Gastroesophageal sphincter (tissue), 4 donors: ENCODE data around the gene RPL28. TPM values are rescaled to one million over a fixed set of nuclear protein-coding genes. Genes with fewer than 3 reads are reported as not detected.

Experiments
- ATAC-seq: fragments of 150-250 bp; one replicate; pipeline ENCODE4 v1.9.1; 2016; ENCODE audit warnings: mild to moderate bottlenecking, moderate library complexity
- H3K27ac ChIP-seq, 4 donors: fragments of 200-600 bp; sonication (generic) in 3 of 4; 1 replicate in 3 of 4; 2 replicates in 1 of 4; pipeline ENCODE4 v1.5.1; 2016 to 2019
- H3K27me3 ChIP-seq: fragments of 200-600 bp; sonication (generic); one replicate; pipeline ENCODE4 v1.5.1; 2019
- H3K36me3 ChIP-seq, 2 donors: fragments of 200-600 bp; sonication (generic); one replicate each; pipeline ENCODE4 v1.5.1; 2019; ENCODE audit warnings: control low read depth in 1 of 2
- H3K4me1 ChIP-seq, 3 donors: fragments of 200-600 bp; sonication (generic); 1 replicate in 2 of 3; 2 replicates in 1 of 3; pipeline ENCODE4 v1.5.1; 2016 to 2019; ENCODE audit warnings: control low read depth in 2 of 3
- H3K4me3 ChIP-seq, 2 donors: fragments of 200-600 bp; sonication (generic); one replicate each; pipeline ENCODE4 v1.5.1; 2019; ENCODE audit warnings: mild to moderate bottlenecking in 1 of 2, moderate library complexity in 1 of 2
- H3K9me3 ChIP-seq, 3 donors: fragments of 200-600 bp; sonication (generic); one replicate each; pipeline ENCODE4 v1.5.1; 2017 to 2019; ENCODE audit warnings: control low read depth in 2 of 3
- CTCF ChIP-seq, 4 experiments: fragments of 200-600 bp in 2 of 4; fragments of 450-650 bp in 2 of 4; sonication (generic) in 1 of 4; IDR thresholded peaks; one replicate each; pipeline ENCODE4 v1.5.1; 2017 to 2019; ENCODE audit warnings: antibody characterized with exemption in 4 of 4, mild to moderate bottlenecking in 2 of 4, moderate library complexity in 2 of 4
- EP300 ChIP-seq: sonication (generic); formaldehyde crosslinking; IDR thresholded peaks from one replicate; pipeline ENCODE4 v1.6.1; 2017; ENCODE audit warnings: antibody characterized with exemption, mild to moderate bottlenecking
- POLR2A ChIP-seq, 2 donors: fragments of 450-650 bp; IDR thresholded peaks; one replicate each; pipeline ENCODE4 v1.6.1; 2017; ENCODE audit warnings: antibody characterized with exemption in 2 of 2, mild to moderate bottlenecking in 2 of 2, moderate library complexity in 1 of 2
- POLR2AphosphoS5 ChIP-seq: sonication (generic); formaldehyde crosslinking; IDR thresholded peaks from one replicate; pipeline ENCODE4 v1.6.1; 2017; ENCODE audit warnings: antibody characterized with exemption
- WGBS, 2 donors: methylation state at CpG; one replicate each; pipeline ENCODE4 v1.1.5; 2018; ENCODE audit warnings: low coverage in 1 of 2; 5-methylcytosine and 5-hydroxymethylcytosine counted together
- total RNA-seq, 4 donors: library from RNA; depleted of rRNA; stranded (reverse); fragments of >200 nt; gene quantifications; one replicate each; pipeline ENCODE4 v1.1.0, GENCODE V29; 2016

Gene RPL28
- total RNA-seq, 4 donors from 2014 or later = 174 to 282 (median 271) TPM

DNA sequence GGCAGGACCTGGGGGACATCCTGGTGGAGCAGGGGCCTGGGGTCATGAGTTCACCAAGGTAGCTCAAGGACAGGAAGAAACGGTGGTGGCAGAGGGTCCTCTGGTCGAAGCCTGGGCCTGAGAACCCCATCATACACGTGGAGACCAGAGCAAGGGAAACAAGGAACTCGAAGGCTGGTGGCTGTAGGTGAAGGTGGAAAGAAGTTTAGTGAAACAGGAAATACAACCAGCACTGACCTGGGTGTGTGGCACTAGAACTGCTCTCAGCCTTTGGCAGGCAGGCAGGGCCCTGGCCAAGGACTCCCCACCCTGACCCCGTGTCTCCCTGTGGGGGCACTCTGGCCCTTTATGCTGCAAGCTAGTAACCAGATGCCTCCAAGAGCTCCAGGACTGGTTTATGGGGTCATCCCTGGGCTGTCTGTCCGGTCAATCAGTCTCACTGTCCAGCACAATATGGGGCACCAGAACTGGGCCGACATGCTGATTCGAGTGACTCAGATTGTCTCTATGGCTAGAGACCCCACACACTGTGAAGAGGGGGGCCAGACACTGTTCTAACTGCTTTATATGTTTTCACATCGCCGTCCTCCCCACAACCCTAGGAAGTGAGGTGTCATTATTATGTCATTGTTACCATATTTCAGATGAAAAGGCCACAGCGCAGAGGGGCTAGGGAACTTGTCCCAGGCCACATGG, 35.0 kb upstream of the RPL28 start:
- Histone ChIP-seq H3K36me3 (peaks cover 0 to 22% of the 10 kb centered on the region in 2 donors), H3K9me3 (no peaks in the 10 kb centered on the region), H3K4me1 (peaks cover 0 to 44% (median 17%) of the 10 kb centered on the region in 3 donors), H3K27ac (no peak overlapping the region), H3K27me3 (peaks cover 67% of the 10 kb centered on the region), H3K4me3 (no peak overlapping the region)
- ATAC-seq = no peak
- no peak for TF ChIP-seq POLR2AphosphoS5
- no peak for TF ChIP-seq CTCF (IDR thresholded peaks at IDR 0.05)
- no peak for TF ChIP-seq POLR2A (IDR thresholded peaks at IDR 0.05)
- TF ChIP-seq EP300 = no peak
- 64 to 85% methylated on average over 7 to 9 of the region's 11 CpGs for WGBS, 2 donors

GRCh38 chr19:55352040-55352439, 33.7 kb upstream of the RPL28 start:
- no peaks in the 10 kb centered on the region for H3K9me3 ChIP-seq
- TF ChIP-seq CTCF (IDR thresholded peaks at IDR 0.05) (no peak), POLR2A (IDR thresholded peaks at IDR 0.05) (no peak), POLR2AphosphoS5 (no peak), EP300 (no peak)
- peaks cover 0 to 12% of the 10 kb centered on the region in 2 donors for H3K36me3 ChIP-seq
- ATAC-seq = no peak
- H3K4me1 ChIP-seq = peaks cover 0 to 36% (median 17%) of the 10 kb centered on the region in 3 donors
- no CpG with 5 or more reads among the region's 6 CpGs for WGBS, 2 donors
- peaks cover 79% of the 10 kb centered on the region for H3K27me3 ChIP-seq
- no peak overlapping the region for H3K4me3 ChIP-seq
- no peak overlapping the region for H3K27ac ChIP-seq

DNA sequence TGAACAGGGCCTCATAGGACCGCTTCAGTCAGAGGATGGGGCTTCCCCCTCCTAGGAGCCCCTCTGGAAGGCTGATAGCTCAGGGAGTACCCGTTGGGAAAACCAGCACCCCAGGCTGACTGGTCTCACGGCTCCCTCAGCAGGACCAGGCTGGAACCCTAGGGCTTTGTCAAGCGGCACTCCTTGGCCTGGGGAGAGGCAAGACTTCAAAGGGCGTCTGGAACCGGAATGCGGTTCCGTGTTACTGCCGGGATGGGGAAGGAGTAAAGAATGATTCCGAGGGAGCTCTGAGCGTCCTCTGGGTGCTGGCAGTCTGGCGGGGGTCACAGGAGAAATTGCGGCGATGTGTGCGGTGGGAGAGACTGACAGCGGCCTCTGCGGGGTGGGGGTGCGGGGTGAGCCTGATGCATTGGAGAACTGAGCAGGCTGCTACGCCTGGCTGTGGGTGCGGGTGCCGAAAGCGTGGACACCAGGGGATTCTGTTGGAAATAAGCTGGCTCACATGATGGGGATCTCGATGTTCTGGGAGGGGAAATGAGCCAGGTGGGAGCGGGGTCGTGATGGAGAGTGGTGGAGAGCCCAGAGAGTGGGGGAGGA, 33.1 kb upstream of the RPL28 start:
- Histone ChIP-seq H3K9me3 (no peaks in the 10 kb centered on the region), H3K27ac (no peak overlapping the region), H3K4me3 (no peak overlapping the region), H3K4me1 (peaks cover 0 to 30% (median 17%) of the 10 kb centered on the region in 3 donors), H3K27me3 (peaks cover 84% of the 10 kb centered on the region), H3K36me3 (peaks cover 0 to 6% of the 10 kb centered on the region in 2 donors)
- ATAC-seq = no peak
- WGBS, 2 donors = 63 to 69% methylated on average over 11 to 18 of the region's 25 CpGs
- no peak for TF ChIP-seq EP300
- TF ChIP-seq CTCF (IDR thresholded peaks at IDR 0.05) = no peak
- no peak for TF ChIP-seq POLR2AphosphoS5
- no peak for TF ChIP-seq POLR2A (IDR thresholded peaks at IDR 0.05)

DNA sequence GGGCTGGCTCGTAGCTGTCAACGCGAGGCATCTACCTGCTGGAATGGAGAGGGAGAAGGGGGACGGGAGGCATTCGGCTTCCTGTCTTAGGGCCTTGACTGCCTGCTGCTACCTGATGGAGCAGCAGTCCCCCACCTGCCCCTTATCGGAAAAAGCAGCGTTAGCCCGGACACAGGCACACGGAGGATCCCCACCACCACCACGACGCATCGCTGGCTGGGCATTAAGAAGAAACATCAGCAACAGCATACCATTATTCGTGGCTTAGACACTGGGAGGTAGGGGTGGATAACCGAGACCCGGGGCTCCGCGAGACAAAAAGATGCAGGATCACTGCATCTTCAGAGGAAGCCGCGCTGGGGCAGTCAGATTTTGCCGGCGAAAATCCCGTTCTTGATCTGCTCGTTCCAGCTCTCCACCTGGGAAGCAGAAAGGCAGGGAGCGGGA, 32.4 kb upstream of the RPL28 start:
- Histone ChIP-seq H3K36me3 (no peaks in the 10 kb centered on the region), H3K4me3 (peak overlapping the region in 1 of 2 donors; percentile 45), H3K27ac (no peak overlapping the region), H3K9me3 (no peaks in the 10 kb centered on the region), H3K4me1 (peaks cover 0 to 26% (median 17%) of the 10 kb centered on the region in 3 donors), H3K27me3 (peaks cover 89% of the 10 kb centered on the region)
- ATAC-seq = no peak
- TF ChIP-seq CTCF (IDR thresholded peaks at IDR 0.05) = no peak
- no peak for TF ChIP-seq POLR2A (IDR thresholded peaks at IDR 0.05)
- TF ChIP-seq EP300 = no peak
- 6% methylated on average over 3 of the region's 24 CpGs; no CpG with 5 or more reads in 1 of the 2 donors for WGBS, 2 donors
